ENCODE measurements around the gene NFATC4.

The NFATC4 gene

GRCh38 chr14:24408764-24409163 is 40.8 kb downstream of the NFATC4 start:
- Mint-ChIP-seq H3K9me3 (no peaks in the 10 kb centered on the region), H3K4me1 (ENCODE audit: low read depth) (no peaks in the 10 kb centered on the region), H3K4me3 (no peak overlapping the region), H3K27me3 (ENCODE audit: low read depth) (peaks cover 16% of the 10 kb centered on the region), H3K36me3 (ENCODE audit: low read depth) (no peaks in the 10 kb centered on the region), H3K27ac (no peak overlapping the region)
- DNase-seq (ENCODE audit: low spot score): no peak

DNA sequence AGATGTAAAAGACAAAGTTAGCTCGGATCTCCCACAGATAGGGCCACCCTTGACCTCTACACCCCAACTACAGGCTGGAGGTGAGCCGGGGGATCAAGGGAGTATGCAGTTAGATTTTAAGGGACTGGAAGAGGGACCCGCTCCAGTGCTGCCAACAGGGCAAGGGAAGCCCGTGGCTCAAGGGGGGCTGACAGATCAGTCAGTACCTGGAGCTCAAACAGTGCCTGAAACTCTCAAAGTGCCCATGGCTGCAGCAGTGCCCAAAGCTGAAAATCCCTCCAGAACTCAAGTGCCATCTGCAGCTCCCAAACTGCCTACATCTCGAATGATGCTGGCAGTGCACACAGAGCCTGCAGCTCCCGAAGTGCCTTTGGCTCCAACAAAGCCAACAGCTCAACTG is 41.2 kb downstream of the NFATC4 start:
- no peaks in the 10 kb centered on the region for H3K4me1 Mint-ChIP-seq (ENCODE audit: low read depth)
- no peaks in the 10 kb centered on the region for H3K36me3 Mint-ChIP-seq (ENCODE audit: low read depth)
- H3K27me3 Mint-ChIP-seq (ENCODE audit: low read depth): peaks cover 12% of the 10 kb centered on the region
- no peak for DNase-seq (ENCODE audit: low spot score)
- no peak overlapping the region for H3K27ac Mint-ChIP-seq
- H3K9me3 Mint-ChIP-seq: no peaks in the 10 kb centered on the region
- H3K4me3 Mint-ChIP-seq: no peak overlapping the region

GRCh38 chr14:24409956-24410355 is 42.0 kb downstream of the NFATC4 start:
- no peak overlapping the region for H3K4me3 Mint-ChIP-seq
- DNase-seq (ENCODE audit: low spot score): no peak
- H3K36me3 Mint-ChIP-seq (ENCODE audit: low read depth): no peaks in the 10 kb centered on the region
- H3K9me3 Mint-ChIP-seq: no peaks in the 10 kb centered on the region
- no peaks in the 10 kb centered on the region for H3K4me1 Mint-ChIP-seq (ENCODE audit: low read depth)
- peaks cover 4% of the 10 kb centered on the region for H3K27me3 Mint-ChIP-seq (ENCODE audit: low read depth)
- H3K27ac Mint-ChIP-seq: no peak overlapping the region

- Mint-ChIP-seq H3K27ac (no peak overlapping the region), H3K36me3 (ENCODE audit: low read depth) (no peaks in the 10 kb centered on the region), H3K4me1 (ENCODE audit: low read depth) (no peaks in the 10 kb centered on the region), H3K27me3 (ENCODE audit: low read depth) (peaks cover 3% of the 10 kb centered on the region), H3K9me3 (no peaks in the 10 kb centered on the region), H3K4me3 (no peak overlapping the region)
- no peak for DNase-seq (ENCODE audit: low spot score)
Observed at GRCh38 chr14:24411443-24412389, 43.7 kb downstream of the NFATC4 start.

- no peak for DNase-seq (ENCODE audit: low spot score)
- Mint-ChIP-seq H3K4me1 (ENCODE audit: low read depth) (no peaks in the 10 kb centered on the region), H3K4me3 (no peak overlapping the region), H3K9me3 (no peaks in the 10 kb centered on the region), H3K27ac (no peak overlapping the region), H3K27me3 (ENCODE audit: low read depth) (peaks cover 6% of the 10 kb centered on the region), H3K36me3 (ENCODE audit: low read depth) (no peaks in the 10 kb centered on the region)
Observed at GRCh38 chr14:24414077-24414476, 46.1 kb downstream of the NFATC4 start.

DNA sequence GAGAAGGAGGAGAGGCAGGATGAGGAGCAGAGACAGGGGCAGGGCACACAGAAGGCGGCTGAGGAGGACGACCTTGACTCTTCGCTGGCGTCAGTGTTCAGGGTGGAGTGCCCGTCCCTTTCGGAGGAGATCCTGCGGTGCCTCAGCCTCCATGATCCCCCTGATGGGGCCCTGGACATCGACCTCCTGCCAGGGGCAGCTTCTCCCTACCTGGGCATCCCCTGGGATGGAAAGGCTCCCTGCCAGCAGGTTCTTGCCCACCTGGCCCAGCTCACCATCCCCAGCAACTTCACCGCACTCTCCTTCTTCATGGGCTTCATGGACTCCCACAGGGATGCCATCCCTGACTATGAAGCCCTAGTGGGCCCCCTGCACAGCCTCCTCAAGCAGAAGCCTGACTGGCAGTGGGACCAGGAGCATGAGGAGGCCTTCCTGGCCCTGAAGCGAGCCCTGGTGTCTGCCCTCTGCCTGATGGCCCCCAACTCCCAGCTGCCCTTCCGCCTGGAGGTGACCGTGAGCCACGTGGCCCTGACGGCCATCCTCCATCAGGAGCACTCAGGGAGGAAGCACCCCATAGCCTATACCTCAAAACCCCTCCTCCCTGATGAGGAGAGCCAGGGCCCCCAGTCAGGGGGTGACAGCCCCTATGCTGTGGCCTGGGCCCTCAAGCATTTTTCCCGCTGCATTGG is 46.9 kb downstream of the NFATC4 start:
- Mint-ChIP-seq H3K36me3 (ENCODE audit: low read depth) (no peaks in the 10 kb centered on the region), H3K4me1 (ENCODE audit: low read depth) (no peaks in the 10 kb centered on the region), H3K9me3 (no peaks in the 10 kb centered on the region), H3K4me3 (no peak overlapping the region), H3K27me3 (ENCODE audit: low read depth) (peaks cover 11% of the 10 kb centered on the region), H3K27ac (no peak overlapping the region)
- DNase-seq (ENCODE audit: low spot score): no peak

DNA sequence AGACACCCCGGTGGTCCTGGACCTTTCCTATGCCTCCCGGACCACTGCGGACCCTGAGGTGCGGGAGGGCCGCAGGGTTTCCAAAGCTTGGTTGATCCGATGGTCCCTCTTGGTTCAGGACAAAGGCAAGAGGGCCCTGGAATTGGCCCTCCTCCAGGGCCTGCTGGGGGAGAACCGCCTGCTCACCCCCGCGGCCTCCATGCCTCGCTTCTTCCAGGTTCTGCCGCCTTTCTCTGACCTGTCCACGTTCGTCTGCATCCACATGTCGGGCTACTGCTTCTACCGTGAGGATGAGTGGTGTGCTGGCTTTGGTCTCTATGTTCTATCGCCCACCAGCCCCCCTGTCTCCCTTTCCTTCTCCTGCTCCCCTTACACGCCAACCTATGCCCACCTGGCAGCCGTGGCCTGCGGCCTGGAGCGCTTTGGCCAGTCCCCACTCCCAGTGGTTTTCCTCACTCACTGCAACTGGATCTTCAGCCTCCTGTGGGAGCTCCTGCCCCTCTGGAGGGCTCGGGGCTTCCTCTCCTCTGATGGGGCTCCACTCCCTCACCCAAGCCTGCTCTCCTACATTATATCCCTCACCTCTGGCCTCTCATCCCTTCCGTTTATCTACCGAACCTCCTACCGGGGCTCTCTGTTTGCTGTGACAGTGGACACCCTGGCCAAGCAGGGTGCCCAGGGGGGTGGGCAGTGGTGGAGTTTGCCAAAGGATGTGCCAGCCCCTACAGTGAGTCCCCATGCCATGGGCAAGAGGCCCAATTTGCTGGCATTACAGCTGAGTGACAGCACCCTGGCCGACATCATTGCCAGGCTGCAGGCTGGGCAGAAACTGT is 47.7 kb downstream of the NFATC4 start:
- no peak overlapping the region for H3K4me3 Mint-ChIP-seq
- no peaks in the 10 kb centered on the region for H3K4me1 Mint-ChIP-seq (ENCODE audit: low read depth)
- H3K9me3 Mint-ChIP-seq: no peaks in the 10 kb centered on the region
- H3K27me3 Mint-ChIP-seq (ENCODE audit: low read depth): peaks cover 16% of the 10 kb centered on the region
- no peak for DNase-seq (ENCODE audit: low spot score)
- H3K36me3 Mint-ChIP-seq (ENCODE audit: low read depth): no peaks in the 10 kb centered on the region
- no peak overlapping the region for H3K27ac Mint-ChIP-seq

DNA sequence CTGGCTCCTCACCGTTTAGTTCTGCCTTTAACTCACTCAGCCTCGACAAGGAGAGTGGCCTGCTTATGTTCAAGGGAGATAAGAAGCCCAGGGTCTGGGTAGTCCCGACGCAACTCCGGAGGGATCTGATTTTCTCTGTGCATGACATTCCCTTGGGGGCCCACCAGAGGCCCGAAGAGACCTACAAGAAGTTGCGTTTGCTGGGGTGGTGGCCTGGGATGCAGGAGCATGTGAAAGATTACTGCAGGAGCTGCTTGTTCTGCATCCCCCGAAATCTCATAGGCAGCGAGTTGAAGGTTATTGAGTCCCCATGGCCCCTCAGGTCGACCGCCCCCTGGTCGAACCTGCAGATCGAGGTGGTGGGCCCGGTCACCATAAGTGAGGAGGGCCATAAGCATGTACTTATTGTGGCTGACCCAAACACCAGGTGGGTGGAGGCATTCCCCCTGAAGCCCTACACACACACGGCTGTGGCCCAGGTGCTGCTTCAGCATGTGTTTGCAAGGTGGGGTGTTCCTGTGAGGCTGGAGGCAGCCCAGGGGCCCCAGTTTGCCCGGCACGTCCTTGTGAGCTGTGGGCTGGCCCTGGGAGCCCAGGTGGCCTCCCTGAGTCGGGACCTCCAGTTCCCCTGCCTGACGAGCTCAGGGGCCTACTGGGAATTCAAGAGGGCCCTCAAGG is 48.4 kb downstream of the NFATC4 start:
- H3K4me1 Mint-ChIP-seq (ENCODE audit: low read depth): no peaks in the 10 kb centered on the region

DNA sequence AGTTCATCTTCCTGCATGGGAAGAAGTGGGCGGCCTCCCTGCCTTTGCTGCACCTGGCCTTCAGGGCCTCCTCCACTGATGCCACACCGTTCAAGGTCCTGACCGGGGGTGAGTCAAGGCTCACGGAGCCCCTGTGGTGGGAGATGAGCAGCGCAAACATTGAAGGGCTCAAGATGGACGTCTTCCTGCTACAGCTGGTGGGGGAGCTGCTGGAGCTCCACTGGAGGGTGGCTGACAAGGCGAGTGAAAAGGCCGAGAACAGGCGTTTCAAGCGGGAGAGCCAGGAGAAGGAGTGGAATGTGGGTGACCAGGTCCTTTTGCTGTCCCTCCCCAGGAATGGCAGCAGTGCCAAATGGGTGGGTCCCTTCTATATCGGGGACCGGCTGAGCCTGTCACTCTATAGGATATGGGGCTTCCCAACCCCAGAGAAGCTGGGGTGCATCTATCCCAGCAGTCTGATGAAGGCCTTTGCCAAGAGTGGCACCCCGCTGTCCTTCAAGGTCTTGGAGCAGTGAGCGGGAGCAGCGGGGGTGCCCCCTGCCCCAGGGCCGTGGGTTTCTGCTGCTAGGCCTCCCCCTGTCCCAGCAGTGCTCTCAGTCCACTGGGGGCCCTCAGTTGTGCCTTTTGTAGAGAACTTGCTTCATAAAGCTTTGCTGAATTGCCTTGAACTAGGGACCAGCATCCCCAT is 49.1 kb downstream of the NFATC4 start:
- H3K27me3 Mint-ChIP-seq (ENCODE audit: low read depth): peaks cover 13% of the 10 kb centered on the region
- H3K4me3 Mint-ChIP-seq: no peak overlapping the region
- H3K4me1 Mint-ChIP-seq (ENCODE audit: low read depth): no peaks in the 10 kb centered on the region
- no peak for DNase-seq (ENCODE audit: low spot score)
- no peak overlapping the region for H3K27ac Mint-ChIP-seq
- no peaks in the 10 kb centered on the region for H3K9me3 Mint-ChIP-seq
- no peaks in the 10 kb centered on the region for H3K36me3 Mint-ChIP-seq (ENCODE audit: low read depth)

More for the DNA sequence above, 48.4 kb downstream of the NFATC4 start:
- Mint-ChIP-seq H3K27ac (no peak overlapping the region), H3K36me3 (ENCODE audit: low read depth) (no peaks in the 10 kb centered on the region), H3K4me3 (no peak overlapping the region), H3K27me3 (ENCODE audit: low read depth) (peaks cover 14% of the 10 kb centered on the region), H3K9me3 (no peaks in the 10 kb centered on the region)
- DNase-seq (ENCODE audit: low spot score): no peak

DNA sequence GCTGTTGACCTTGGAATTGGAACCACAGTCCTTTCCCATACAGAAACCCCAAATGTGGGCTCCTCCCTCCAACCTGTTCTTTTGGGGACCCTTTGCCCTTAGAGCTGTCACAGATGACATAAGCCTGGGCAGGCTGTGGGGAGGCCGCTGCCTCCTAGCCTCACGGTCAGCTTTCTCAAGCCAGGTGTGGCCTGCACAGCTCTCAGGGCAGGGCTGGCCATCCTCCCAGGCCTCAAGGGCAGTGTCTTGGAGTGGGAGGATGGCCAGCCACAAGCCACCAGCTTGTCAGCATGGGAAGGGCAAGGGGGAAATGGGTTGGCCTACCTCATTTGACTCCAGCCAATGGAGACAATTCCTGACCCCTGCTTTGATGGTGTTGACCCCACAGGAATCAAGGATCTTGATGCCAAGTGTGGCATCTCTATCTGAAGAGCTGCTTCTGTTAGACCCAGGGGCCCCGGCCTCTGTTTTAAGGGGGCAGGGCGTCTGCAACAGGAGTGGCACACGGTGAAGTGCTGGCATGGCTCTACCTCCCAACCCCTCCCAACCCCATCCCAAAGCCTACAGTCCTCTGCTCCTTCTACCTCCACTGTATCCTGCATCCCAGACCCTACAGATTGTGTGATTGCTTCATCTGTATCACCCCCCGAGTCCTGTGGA is 50.0 kb downstream of the NFATC4 start:
- H3K36me3 Mint-ChIP-seq (ENCODE audit: low read depth): no peaks in the 10 kb centered on the region
- DNase-seq (ENCODE audit: low spot score): no peak
- no peak overlapping the region for H3K27ac Mint-ChIP-seq
- H3K27me3 Mint-ChIP-seq (ENCODE audit: low read depth): peaks cover 13% of the 10 kb centered on the region
- H3K9me3 Mint-ChIP-seq: no peaks in the 10 kb centered on the region
- no peaks in the 10 kb centered on the region for H3K4me1 Mint-ChIP-seq (ENCODE audit: low read depth)
- H3K4me3 Mint-ChIP-seq: no peak overlapping the region

- Mint-ChIP-seq H3K4me3 (no peak overlapping the region), H3K27me3 (ENCODE audit: low read depth) (peaks cover 13% of the 10 kb centered on the region), H3K9me3 (no peaks in the 10 kb centered on the region), H3K4me1 (ENCODE audit: low read depth) (no peaks in the 10 kb centered on the region), H3K27ac (no peak overlapping the region), H3K36me3 (ENCODE audit: low read depth) (no peaks in the 10 kb centered on the region)
- no peak for DNase-seq (ENCODE audit: low spot score)
Observed at GRCh38 chr14:24418492-24418873, 50.5 kb downstream of the NFATC4 start.

DNA sequence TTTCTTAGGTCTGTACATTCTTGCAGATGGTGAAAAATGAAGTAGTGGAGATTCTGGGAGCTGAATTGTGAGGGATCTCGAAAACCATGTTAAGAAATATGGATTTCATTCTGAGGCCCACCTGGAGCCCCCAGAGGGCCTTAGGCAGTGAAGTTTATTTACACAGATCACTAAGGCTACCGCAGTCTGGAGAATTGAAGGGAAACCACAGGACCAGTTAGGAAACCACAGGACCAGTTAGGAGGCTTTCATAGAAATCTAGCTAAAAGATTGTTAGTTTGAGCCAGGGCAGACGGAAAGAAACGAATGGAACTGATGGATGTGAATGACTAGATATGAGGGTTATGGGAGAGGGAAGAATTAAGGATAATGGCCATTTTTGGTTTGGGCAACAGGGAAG is 54.3 kb downstream of the NFATC4 start:
- DNase-seq (ENCODE audit: low spot score): no peak
- Mint-ChIP-seq H3K9me3 (no peaks in the 10 kb centered on the region), H3K27me3 (ENCODE audit: low read depth) (peaks cover 13% of the 10 kb centered on the region)

More for the DNA sequence above, 54.3 kb downstream of the NFATC4 start:
- Mint-ChIP-seq H3K4me1 (ENCODE audit: low read depth) (peaks cover 17% of the 10 kb centered on the region), H3K36me3 (ENCODE audit: low read depth) (no peaks in the 10 kb centered on the region), H3K4me3 (no peak overlapping the region), H3K27ac (no peak overlapping the region)

All from T-helper 2 cell treated with Interferon-gamma antibody and Interleukin-4, amounts not matched to agents 5 μg/mL and 100 μg/mL, for 36 hours (primary cell).